Naive thymus-derived CD8-positive, alpha-beta T cell (primary cell): ENCODE results near the gene SVIL. TPM values are rescaled to one million over a fixed set of nuclear protein-coding genes. Genes with fewer than 3 reads are reported as not detected.
"Not testable (repeated sequence)": the region's sequence is repeated elsewhere in the genome, so short reads cannot be mapped to it uniquely, and the experiment has no call there.

Experiments used
- ATAC-seq, 2 donors: fragments of 150-1000 bp; cut with Tn5 transposase in 1 of 2; sonication (Bioruptor Pico), chemical (Tn5 transposase) in 1 of 2; 1 replicate in 1 of 2; 2 replicates in 1 of 2; pipeline ENCODE4 v1.10.0; 2021; ENCODE audit warnings: mild to moderate bottlenecking in 2 of 2, moderate library complexity in 2 of 2
- POLR2A ChIA-PET: fragments of 350-600 bp; sonication (Branson Sonifier 250); formaldehyde crosslinking; loops from one replicate; lab custom pipeline; 2021; ENCODE audit warnings: antibody characterized with exemption; lab: Charles Lee
- DNase-seq, 10 donors: peaks; one replicate each; pipeline versions ENCODE4 v3.0.0 to v3.0.0-alpha.2; 2020 to 2022
- H3K27ac Mint-ChIP-seq, 10 donors: one replicate each; pipeline ENCODE4 v1.8.0; 2020 to 2022; ENCODE audit warnings: mild to moderate bottlenecking in 10 of 10, mixed read lengths in 10 of 10, moderate library complexity in 4 of 10, inconsistent platforms in 1 of 10
- H3K27me3 Mint-ChIP-seq, 5 donors: one replicate each; pipeline ENCODE4 v1.8.0; 2021 to 2022; ENCODE audit warnings: mixed read lengths in 5 of 5
- H3K36me3 Mint-ChIP-seq, 3 donors: one replicate each; pipeline ENCODE4 v1.8.0; 2020 to 2022; ENCODE audit warnings: mixed read lengths in 3 of 3, mild to moderate bottlenecking in 2 of 3, inconsistent platforms in 1 of 3
- H3K4me1 Mint-ChIP-seq, 4 donors: one replicate each; pipeline ENCODE4 v1.8.0; 2021 to 2022; ENCODE audit warnings: mixed read lengths in 4 of 4
- H3K4me3 Mint-ChIP-seq, 10 donors: one replicate each; pipeline ENCODE4 v1.8.0; 2020 to 2022; ENCODE audit warnings: mild to moderate bottlenecking in 10 of 10, mixed read lengths in 10 of 10, moderate library complexity in 6 of 10, inconsistent platforms in 1 of 10
- H3K9me3 Mint-ChIP-seq, 9 donors: one replicate each; pipeline ENCODE4 v1.8.0; 2020 to 2022; ENCODE audit warnings: mixed read lengths in 9 of 9, mild to moderate bottlenecking in 3 of 9, inconsistent platforms in 1 of 9, moderate library complexity in 1 of 9
- polyA plus RNA-seq, 3 donors: library from polyadenylated mRNA; unstranded; fragments of 300-500 nt; fragmentation: Illumina TruSeq; gene quantifications; one replicate each; pipeline ENCODE4 v1.2.3, GENCODE V29; 2021
- total RNA-seq, 8 experiments: library from RNA in 2 of 8; stranded (reverse) in 2 of 8; gene quantifications; one replicate each; pipeline ENCODE4 v1.2.3 and lab custom pipeline; 2021 to 2026

Gene SVIL
- total and polyA plus RNA-seq, 5 experiments from 2014 or later = 6.8 to 15.7 (median 12.6) TPM

GRCh38 chr10:29524294-29524693 is 110.5 kb downstream of the SVIL start:
- peaks cover 0 to 3% (median 0%) of the 10 kb centered on the region in 4 donors for H3K4me1 Mint-ChIP-seq
- H3K27me3 Mint-ChIP-seq = no peaks in the 10 kb centered on the region
- no peak overlapping the region for H3K4me3 Mint-ChIP-seq
- POLR2A ChIA-PET = interaction anchor here (0.8 kb wide), 1 partner anchor 212 kb away, joined by 3 read pairs; no protein-coding TSS in a partner anchor
- peaks cover 7 to 85% (median 34%) of the 10 kb centered on the region in 3 donors for H3K36me3 Mint-ChIP-seq
- peak overlapping the region in 1 of 10 donors; percentile 63 for H3K27ac Mint-ChIP-seq
- no peak for ATAC-seq
- no peaks in the 10 kb centered on the region for H3K9me3 Mint-ChIP-seq
- DNase-seq = no peak

- no peaks in the 10 kb centered on the region for H3K9me3 Mint-ChIP-seq
- peaks cover 0 to 3% (median 0%) of the 10 kb centered on the region in 4 donors for H3K4me1 Mint-ChIP-seq
- ATAC-seq = no peak
- H3K27ac Mint-ChIP-seq = peak overlapping the region in 2 of 10 donors; percentile 8 to 64
- POLR2A ChIA-PET = no interaction called here
- H3K27me3 Mint-ChIP-seq = no peaks in the 10 kb centered on the region
- peaks cover 7 to 84% (median 41%) of the 10 kb centered on the region in 3 donors for H3K36me3 Mint-ChIP-seq
- DNase-seq = no peak
- peak overlapping the region in 1 of 10 donors; percentile 35 for H3K4me3 Mint-ChIP-seq
Observed at GRCh38 chr10:29522918-29523317, 111.9 kb downstream of the SVIL start.

- Mint-ChIP-seq H3K27me3 (no peaks in the 10 kb centered on the region), H3K36me3 (peaks cover 7 to 81% (median 41%) of the 10 kb centered on the region in 3 donors), H3K4me1 (peaks cover 0 to 3% (median 0%) of the 10 kb centered on the region in 4 donors), H3K27ac (peak overlapping the region in 5 of 10 donors; percentile 8 to 64 (median 53)), H3K4me3 (peak overlapping the region in 3 of 10 donors; percentile 8 to 35 (median 30)), H3K9me3 (no peaks in the 10 kb centered on the region)
- POLR2A ChIA-PET = no interaction called here
- DNase-seq (no peak), ATAC-seq (no peak)
Observed at GRCh38 chr10:29522061-29522855, 112.5 kb downstream of the SVIL start.

- no peak overlapping the region for H3K4me3 Mint-ChIP-seq
- POLR2A ChIA-PET = no interaction called here
- DNase-seq (no peak), ATAC-seq (no peak)
- peaks cover 0 to 3% (median 0%) of the 10 kb centered on the region in 4 donors for H3K4me1 Mint-ChIP-seq
- no peak overlapping the region for H3K27ac Mint-ChIP-seq
- no peaks in the 10 kb centered on the region for H3K27me3 Mint-ChIP-seq
- H3K9me3 Mint-ChIP-seq = no peaks in the 10 kb centered on the region
- H3K36me3 Mint-ChIP-seq = peaks cover 7 to 75% (median 32%) of the 10 kb centered on the region in 3 donors
Observed at GRCh38 chr10:29519659-29520058, 115.1 kb downstream of the SVIL start.

GRCh38 chr10:29517352-29517923 is 117.3 kb downstream of the SVIL start:
- Mint-ChIP-seq H3K9me3 (no peaks in the 10 kb centered on the region), H3K36me3 (peaks cover 7 to 62% (median 23%) of the 10 kb centered on the region in 3 donors), H3K4me3 (no peak overlapping the region), H3K27me3 (no peaks in the 10 kb centered on the region), H3K4me1 (peaks cover 0 to 2% (median 0%) of the 10 kb centered on the region in 4 donors), H3K27ac (no peak overlapping the region)
- no peak for ATAC-seq
- DNase-seq = no peak
- POLR2A ChIA-PET = no interaction called here

- POLR2A ChIA-PET, H3K4me1 Mint-ChIP-seq, DNase-seq, H3K27me3 Mint-ChIP-seq, H3K9me3 Mint-ChIP-seq, ATAC-seq, H3K27ac Mint-ChIP-seq, H3K4me3 Mint-ChIP-seq: not testable (repeated sequence)
- H3K36me3 Mint-ChIP-seq = peaks cover 3 to 61% (median 20%) of the 10 kb centered on the region in 3 donors
Observed at GRCh38 chr10:29516309-29516932, 118.3 kb downstream of the SVIL start.

GRCh38 chr10:29515879-29516278 is 118.9 kb downstream of the SVIL start:
- H3K27me3 Mint-ChIP-seq, H3K27ac Mint-ChIP-seq, H3K4me3 Mint-ChIP-seq, H3K4me1 Mint-ChIP-seq, DNase-seq, H3K9me3 Mint-ChIP-seq, POLR2A ChIA-PET, ATAC-seq: not testable (repeated sequence)
- H3K36me3 Mint-ChIP-seq = peaks cover 3 to 55% (median 17%) of the 10 kb centered on the region in 3 donors

- H3K4me1 Mint-ChIP-seq, DNase-seq, H3K9me3 Mint-ChIP-seq, ATAC-seq, H3K4me3 Mint-ChIP-seq, POLR2A ChIA-PET, H3K27ac Mint-ChIP-seq, H3K27me3 Mint-ChIP-seq: not testable (repeated sequence)
- H3K36me3 Mint-ChIP-seq = peaks cover under 1 to 48% (median 15%) of the 10 kb centered on the region in 3 donors
Observed at GRCh38 chr10:29515104-29515503, 119.7 kb downstream of the SVIL start.

- Mint-ChIP-seq H3K4me3 (no peak overlapping the region), H3K36me3 (peaks cover 0 to 44% (median 14%) of the 10 kb centered on the region in 3 donors), H3K27me3 (no peaks in the 10 kb centered on the region), H3K4me1 (no peaks in the 10 kb centered on the region), H3K27ac (no peak overlapping the region), H3K9me3 (no peaks in the 10 kb centered on the region)
- ATAC-seq (no peak), DNase-seq (no peak)
- POLR2A ChIA-PET = no interaction called here
Observed at GRCh38 chr10:29514306-29514705, 120.5 kb downstream of the SVIL start.

- no peaks in the 10 kb centered on the region for H3K27me3 Mint-ChIP-seq
- ATAC-seq (no peak), DNase-seq (no peak)
- no peak overlapping the region for H3K27ac Mint-ChIP-seq
- H3K9me3 Mint-ChIP-seq = no peaks in the 10 kb centered on the region
- H3K4me1 Mint-ChIP-seq = peaks cover 0 to 4% (median 0%) of the 10 kb centered on the region in 4 donors
- H3K36me3 Mint-ChIP-seq = peaks cover 0 to 46% (median 7%) of the 10 kb centered on the region in 3 donors
- no peak overlapping the region for H3K4me3 Mint-ChIP-seq
- POLR2A ChIA-PET = no interaction called here
Observed at GRCh38 chr10:29512425-29512974, 122.3 kb downstream of the SVIL start.

GRCh38 chr10:29511806-29512205 is 123.0 kb downstream of the SVIL start:
- H3K4me1 Mint-ChIP-seq, H3K27ac Mint-ChIP-seq, DNase-seq, ATAC-seq, H3K9me3 Mint-ChIP-seq, H3K27me3 Mint-ChIP-seq, H3K4me3 Mint-ChIP-seq: not testable (repeated sequence)
- POLR2A ChIA-PET = interaction anchor here (0.6 kb wide), 1 partner anchor 665 kb away, joined by 3 read pairs; no protein-coding TSS in a partner anchor
- H3K36me3 Mint-ChIP-seq = peaks cover 0 to 48% (median 7%) of the 10 kb centered on the region in 3 donors

- H3K27ac Mint-ChIP-seq, ATAC-seq, H3K4me3 Mint-ChIP-seq, POLR2A ChIA-PET, H3K9me3 Mint-ChIP-seq, H3K4me1 Mint-ChIP-seq, DNase-seq, H3K27me3 Mint-ChIP-seq: not testable (repeated sequence)
- H3K36me3 Mint-ChIP-seq = peaks cover 0 to 43% (median 7%) of the 10 kb centered on the region in 3 donors
Observed at GRCh38 chr10:29510483-29511157, 124.2 kb downstream of the SVIL start.
